Stimulated activated CD8-positive, alpha-beta memory T cell treated with anti-CD3 and anti-CD28 coated beads, Interleukin-4, amount 100 ng/mL, for 4 hours (primary cell): ENCODE measurements around the gene TMEM62.
A peak's percentile ranks its signal among the peaks of the same experiment; 100 is the strongest.

Experiments
- DNase-seq, 2 donors: peaks; one replicate each; pipeline ENCODE4 v3.0.0-alpha.2; 2020; ENCODE audit warnings: low read depth in 2 of 2, low spot score in 1 of 2

The TMEM62 gene

GRCh38 chr15:43133430-43134156 is at the start of gene TMEM62:
TSS of gene TMEM62 (plus strand) at chr15:43133586. CDS start at chr15:43133803, 217 bp downstream.
- peak in 1 of 2 donors; percentile 27 for DNase-seq

GRCh38 chr15:43085921-43086320 is 47.5 kb upstream of the TMEM62 start:
- DNase-seq: no peak

DNA sequence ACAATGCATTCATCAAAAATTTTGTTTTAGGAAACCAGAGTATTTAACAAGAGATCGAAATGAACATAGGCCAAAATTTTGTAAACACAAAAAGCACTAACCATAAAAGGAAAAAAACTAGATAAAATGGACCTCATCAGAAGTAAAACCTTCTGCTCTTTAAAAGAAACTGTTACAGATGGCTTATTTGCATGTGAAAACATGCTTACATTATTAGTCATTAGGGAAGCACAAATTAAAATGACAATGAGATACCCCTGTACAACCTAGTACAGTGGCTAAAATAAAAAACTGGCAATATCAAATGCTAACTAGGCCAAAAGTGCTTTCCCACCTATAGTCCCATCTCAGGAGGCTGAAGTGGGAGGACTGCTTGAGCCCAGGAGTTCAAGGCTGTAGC is 46.8 kb upstream of the TMEM62 start:
- DNase-seq: no peak

- DNase-seq: no peak
These were observed 41.5 kb upstream of the TMEM62 start for GRCh38 chr15:43091859-43092258.

- no peak for DNase-seq
These were observed 40.4 kb upstream of the TMEM62 start for GRCh38 chr15:43093026-43093425.

GRCh38 chr15:43094416-43095030 is 38.9 kb upstream of the TMEM62 start:
- DNase-seq: no peak

GRCh38 chr15:43095243-43095642 is 38.1 kb upstream of the TMEM62 start:
- no peak for DNase-seq

DNA sequence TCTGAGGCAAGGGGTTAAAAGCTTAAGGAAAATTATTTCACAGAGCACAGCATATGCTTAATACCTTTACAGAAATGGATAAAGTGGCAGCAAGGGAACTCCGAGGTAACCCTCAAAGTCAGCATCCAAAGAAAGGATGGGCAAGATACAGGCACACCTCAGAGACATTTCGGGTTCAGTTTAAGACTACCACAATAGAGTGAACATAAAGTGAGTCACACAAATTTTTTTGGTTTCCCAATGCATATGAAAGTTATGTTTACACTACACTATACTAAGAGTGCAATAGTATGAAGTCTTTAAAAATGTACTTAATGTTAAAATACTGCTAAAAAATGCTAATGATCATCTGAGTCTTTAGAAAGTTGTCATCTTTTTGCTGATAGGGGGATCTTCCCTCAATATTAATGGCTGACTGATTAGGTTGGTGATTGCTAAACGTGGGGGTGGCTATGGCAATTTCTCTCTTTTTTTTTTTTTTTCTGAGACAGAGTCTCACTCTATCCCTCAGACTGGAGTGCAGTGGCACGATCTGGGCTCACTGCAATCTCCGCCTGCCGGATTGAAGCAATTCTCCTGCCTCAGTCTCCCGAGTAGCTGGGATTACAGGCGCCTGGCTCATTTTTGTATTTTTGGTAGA is 37.6 kb upstream of the TMEM62 start:
- DNase-seq: no peak

- DNase-seq: no peak
These were observed 37.0 kb upstream of the TMEM62 start for GRCh38 chr15:43096411-43096810.

DNA sequence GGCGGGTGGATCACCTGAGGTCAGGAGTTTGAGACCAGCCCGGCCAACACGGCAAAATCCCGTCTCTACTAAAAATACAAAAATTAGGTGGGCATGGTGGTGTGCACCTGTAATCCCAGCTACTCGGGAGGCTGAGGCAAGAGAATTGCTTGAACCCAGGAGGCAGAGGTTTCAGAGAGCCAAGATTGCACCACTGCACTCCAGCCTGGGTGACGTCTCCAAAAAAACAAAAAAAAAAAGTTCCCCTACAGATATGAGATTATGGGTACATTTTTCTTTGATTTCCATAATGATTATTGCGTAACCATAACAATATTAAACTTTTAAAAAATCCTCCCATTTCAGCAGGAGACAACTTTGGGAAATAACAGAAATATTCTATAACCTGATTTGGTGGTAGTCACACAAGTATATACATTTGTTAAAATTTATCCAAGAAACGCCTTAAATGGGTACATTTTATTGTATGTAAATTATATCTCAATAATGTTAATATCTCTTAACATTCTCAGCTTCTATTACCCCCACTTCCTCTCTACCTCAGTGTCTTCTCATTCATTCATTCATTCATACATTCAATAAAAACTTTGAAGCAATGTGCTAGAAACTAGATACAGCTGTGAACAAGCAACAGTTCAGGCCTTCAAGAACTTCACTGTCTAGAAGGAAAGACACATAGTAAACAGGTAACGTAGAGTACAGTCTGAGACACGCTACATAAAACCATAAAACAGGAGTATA is 34.1 kb upstream of the TMEM62 start:
- no peak for DNase-seq

DNA sequence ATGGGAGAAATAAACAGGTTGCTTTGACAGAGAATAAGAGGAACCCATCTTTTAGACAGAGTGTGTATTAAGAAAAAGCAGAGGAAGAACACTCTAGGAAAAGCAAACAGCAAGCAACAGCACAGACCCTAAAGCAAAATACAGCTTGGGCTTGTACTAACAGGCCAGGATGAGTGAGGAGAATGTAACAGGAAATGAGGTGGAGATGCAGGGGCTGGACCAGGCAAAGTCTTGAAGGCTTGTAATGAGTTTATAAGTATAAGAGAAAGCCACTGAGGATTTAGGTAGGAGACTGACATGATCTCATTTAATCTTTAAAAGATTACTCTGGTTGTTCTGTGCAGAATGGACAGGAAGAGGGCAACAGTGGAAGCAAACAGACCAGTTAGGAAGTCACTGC is 32.4 kb upstream of the TMEM62 start:
- no peak for DNase-seq

DNA sequence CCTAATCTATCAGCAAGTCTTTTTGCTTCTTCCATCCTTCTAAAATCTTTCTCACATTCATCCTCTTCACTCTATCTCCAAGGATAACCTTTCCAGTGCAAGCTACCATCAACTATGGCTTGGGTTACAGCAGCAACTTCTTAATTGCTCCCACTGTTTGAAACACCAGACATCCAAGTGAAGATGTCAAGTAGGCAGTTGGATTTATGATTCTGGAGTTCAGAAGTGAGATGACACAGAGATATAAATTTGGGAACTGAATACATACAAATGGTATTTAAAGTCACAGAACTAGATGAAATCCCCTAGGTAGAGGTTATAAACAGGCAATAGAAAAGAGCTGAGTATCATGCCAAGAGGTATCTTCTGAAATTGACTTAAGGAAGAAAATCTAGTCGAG is 31.2 kb upstream of the TMEM62 start:
- DNase-seq: no peak

GRCh38 chr15:43103907-43104306 is 29.5 kb upstream of the TMEM62 start:
- DNase-seq: no peak

- DNase-seq: no peak
These were observed 29.0 kb upstream of the TMEM62 start for GRCh38 chr15:43104426-43104825.

- DNase-seq: peak in 1 of 2 donors; percentile 5
These were observed 28.2 kb upstream of the TMEM62 start for GRCh38 chr15:43105077-43105736.

DNA sequence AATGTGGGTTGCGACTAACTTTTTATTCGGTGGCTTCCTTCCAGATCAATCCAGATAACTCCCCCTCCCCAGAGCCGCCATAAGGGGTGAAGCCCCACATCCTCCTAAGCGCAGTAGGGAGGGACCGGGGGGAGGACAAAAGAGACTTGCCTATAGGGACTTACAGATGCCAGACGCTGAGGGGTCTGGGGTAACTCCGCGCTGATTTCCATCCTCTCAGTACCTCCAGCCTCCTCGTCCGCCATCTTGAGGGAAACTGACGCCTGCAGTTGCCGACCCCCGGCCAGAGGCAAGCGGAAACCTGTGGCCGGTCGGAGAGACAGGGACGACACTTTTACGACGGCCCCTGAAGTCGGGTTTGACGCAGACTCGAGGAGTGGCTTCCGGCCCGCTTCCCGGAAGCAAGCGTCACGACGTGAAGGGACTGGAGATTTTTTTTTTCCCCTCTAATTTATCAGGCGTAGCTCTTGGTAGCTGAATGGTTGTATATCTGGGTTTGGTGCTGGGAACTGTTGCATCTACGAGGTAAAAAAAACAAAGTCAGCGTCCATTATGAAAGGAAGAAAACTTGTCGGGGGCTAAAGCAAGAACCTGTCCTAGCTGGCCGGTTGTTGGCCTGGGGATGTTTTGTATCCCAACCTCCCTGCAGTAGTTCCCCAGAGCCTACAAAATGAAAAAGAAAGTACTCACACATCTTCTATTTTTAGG is 27.5 kb upstream of the TMEM62 start, which contains the start of gene UBR1:
TSS of gene UBR1 (minus strand) at position 261 of the 708 bp plus-strand sequence. CDS start at position 245, 16 bp downstream.
- DNase-seq: peak; percentile 80 to 82

DNA sequence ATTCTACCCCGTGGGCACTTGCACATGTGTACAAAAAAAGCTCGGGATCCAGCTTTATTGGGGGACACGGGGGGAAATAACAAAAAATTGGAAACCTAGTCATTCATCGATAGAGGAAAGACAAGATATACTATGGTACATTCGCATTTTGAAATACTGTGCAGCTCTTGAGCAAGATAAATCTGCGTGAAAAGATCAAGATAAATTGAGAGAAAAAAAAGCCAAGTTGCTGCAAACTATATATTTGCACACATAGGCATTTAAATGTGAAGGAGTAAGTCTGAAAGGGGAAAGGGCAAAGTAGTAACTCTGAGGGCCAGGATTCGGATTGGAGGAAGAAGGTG is 26.9 kb upstream of the TMEM62 start:
- no peak for DNase-seq

GRCh38 chr15:43107751-43108150 is 25.6 kb upstream of the TMEM62 start:
- no peak for DNase-seq

- no peak for DNase-seq
These were observed 22.0 kb upstream of the TMEM62 start for GRCh38 chr15:43111354-43111753.

DNA sequence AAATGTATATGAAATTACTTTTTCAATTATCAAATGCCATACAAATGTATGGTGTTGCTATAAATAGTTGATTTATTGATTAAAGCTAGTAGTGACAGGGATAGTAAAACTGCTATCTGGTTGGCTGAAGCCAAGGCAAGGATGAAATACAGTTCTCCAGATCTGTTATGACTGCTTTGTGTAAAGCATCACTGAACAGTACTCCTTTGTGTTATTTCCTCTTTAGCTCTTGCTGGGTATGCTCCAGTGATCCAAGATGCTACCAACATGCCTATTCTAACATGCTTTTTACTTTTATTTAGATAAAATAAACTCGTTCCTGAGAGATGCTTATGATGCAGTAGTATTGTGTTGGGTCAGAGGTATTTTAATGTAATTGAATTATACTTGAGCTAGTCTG is 15.1 kb upstream of the TMEM62 start:
- DNase-seq: no peak

- DNase-seq: no peak
These were observed 14.6 kb upstream of the TMEM62 start for GRCh38 chr15:43118829-43119228.
